KBM-7 (cell line): ENCODE measurements around the gene AP5M1.
"Not testable (repeated sequence)": the region's sequence is repeated elsewhere in the genome, so short reads cannot be mapped to it uniquely, and the experiment has no call there.

ENCODE experiments used
- DNase-seq: peaks from one replicate; pipeline ENCODE4 v3.0.0-alpha.2; 2015
- in situ Hi-C: fragments of 300-500 bp; cut with MboI; formaldehyde crosslinking; loops from 2 replicates; pipeline ENCODE4 v1.14.3; 2020; ENCODE audit warnings: low sequenced_read_pairs, low pct_unique_long_range_greater_than_20kb, mixed read lengths

AP5M1 gene, protein sequence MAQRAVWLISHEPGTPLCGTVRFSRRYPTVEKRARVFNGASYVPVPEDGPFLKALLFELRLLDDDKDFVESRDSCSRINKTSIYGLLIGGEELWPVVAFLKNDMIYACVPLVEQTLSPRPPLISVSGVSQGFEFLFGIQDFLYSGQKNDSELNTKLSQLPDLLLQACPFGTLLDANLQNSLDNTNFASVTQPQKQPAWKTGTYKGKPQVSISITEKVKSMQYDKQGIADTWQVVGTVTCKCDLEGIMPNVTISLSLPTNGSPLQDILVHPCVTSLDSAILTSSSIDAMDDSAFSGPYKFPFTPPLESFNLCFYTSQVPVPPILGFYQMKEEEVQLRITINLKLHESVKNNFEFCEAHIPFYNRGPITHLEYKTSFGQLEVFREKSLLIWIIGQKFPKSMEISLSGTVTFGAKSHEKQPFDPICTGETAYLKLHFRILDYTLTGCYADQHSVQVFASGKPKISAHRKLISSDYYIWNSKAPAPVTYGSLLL

GRCh38 chr14:57268161-57269069 is at the start of gene AP5M1, which contains the start of gene EXOC5:
TSS of gene AP5M1 (plus strand) at chr14:57268971. CDS start at chr14:57269315, 344 bp downstream.
TSS of gene EXOC5 (minus strand) at chr14:57268905. CDS start at chr14:57268648, 257 bp downstream.
- peak; percentile 95 for DNase-seq
- in situ Hi-C loops: no loop called here

- in situ Hi-C loops: no loop called here
- DNase-seq: no peak
These were observed 46.8 kb upstream of the AP5M1 start for GRCh38 chr14:57221931-57222330.

- no peak for DNase-seq
- in situ Hi-C loops: no loop called here
These were observed 41.7 kb upstream of the AP5M1 start for GRCh38 chr14:57227083-57227482.

DNA sequence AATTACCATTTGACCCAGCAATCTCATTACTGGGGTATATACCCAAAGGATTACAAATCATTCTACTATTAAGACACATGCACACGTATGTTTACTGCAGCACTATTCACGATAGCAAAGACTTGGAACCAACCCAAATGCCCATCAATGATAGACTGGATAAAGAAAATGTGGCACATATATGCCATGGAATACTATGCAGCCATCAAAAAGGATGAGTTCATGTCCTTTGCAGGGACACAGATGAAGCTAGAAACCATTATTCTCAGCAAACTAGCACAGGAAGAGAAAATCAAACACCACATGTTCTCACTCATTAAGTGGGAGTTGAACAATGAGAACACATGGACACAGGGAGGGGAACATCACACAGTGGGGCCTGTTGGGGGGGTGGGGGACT is 40.5 kb upstream of the AP5M1 start:
- DNase-seq, in situ Hi-C loops: not testable (repeated sequence)

GRCh38 chr14:57232006-57232405 is 36.8 kb upstream of the AP5M1 start:
- in situ Hi-C loops: no loop called here
- no peak for DNase-seq

DNA sequence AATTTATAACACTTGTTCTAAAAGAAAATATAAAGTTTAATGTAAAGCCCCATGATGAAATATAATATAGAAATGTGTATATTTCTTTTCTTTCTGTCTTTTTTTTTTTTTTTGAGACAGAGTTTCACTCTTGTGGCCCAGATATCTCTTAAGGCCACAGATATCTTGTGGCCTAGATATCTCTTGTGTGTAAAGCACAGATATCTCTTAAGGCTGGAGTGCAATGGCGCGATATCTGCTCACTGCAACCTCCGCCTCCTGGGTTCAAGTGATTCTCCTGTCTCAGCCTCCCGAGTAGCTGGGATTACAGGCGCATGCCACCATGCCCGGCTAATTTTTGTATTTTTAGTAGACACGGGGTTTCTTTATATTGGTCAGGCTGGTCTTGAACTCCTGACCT is 28.7 kb upstream of the AP5M1 start:
- DNase-seq, in situ Hi-C loops: not testable (repeated sequence)

- in situ Hi-C loops: no loop called here
- no peak for DNase-seq
These were observed 25.5 kb upstream of the AP5M1 start for GRCh38 chr14:57243320-57243719.

GRCh38 chr14:57244106-57244505 is 24.7 kb upstream of the AP5M1 start:
- DNase-seq: no peak
- in situ Hi-C loops: no loop called here

- DNase-seq: no peak
- in situ Hi-C loops: no loop called here
These were observed 22.8 kb upstream of the AP5M1 start for GRCh38 chr14:57245941-57246340.

DNA sequence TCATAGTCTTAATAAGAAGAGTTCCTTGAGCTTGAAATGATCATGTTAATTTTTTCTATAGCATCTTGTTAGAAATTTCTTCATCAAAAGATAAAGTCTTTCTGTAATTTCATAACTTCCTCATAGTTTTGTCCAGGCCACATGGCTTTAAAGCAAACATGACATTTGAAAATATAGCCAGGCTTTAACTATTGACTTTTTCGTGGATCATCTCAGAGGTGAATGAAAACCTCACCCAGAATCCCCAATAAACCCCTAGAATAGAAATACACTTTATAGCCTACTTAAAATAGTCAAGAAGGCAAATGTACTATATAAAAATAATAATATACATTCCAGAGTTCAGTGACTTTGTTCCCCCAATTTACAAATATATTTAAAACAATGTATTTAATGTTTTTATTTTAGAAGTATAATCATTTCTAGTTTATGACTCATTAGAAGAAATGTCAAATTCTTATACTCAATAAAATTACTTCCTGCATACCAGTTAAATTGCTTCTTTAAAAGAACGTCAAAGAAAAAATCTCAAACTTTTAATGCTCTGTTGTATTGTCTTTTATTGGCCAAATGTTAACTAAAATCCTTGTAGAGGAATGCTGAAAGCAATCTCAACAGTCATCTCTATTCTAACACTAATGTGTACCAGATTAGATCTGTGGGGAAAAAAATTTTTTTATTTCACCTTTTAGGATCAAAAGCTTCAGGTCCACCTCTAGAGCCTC is 21.7 kb upstream of the AP5M1 start:
- DNase-seq: no peak
- in situ Hi-C loops: no loop called here

GRCh38 chr14:57254884-57255283 is 13.9 kb upstream of the AP5M1 start:
- DNase-seq: no peak
- in situ Hi-C loops: no loop called here

DNA sequence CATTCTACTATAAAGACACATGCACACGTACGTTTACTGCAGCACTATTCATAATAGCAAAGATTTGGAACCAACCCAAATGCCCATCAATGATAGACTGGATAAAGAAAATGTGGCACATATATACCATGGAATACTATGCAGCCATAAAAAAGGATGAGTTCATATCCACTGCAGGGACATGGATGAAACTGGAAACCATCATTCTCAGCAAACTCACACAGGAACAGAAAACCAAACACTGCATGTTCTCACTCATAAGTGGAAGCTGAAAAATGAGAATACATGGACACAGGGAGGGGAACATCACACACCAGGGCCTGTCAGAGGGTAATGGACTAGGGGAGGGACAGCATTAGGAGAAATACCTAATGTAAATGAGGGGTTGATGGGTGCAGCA is 10.6 kb upstream of the AP5M1 start:
- in situ Hi-C loops, DNase-seq: not testable (repeated sequence)

GRCh38 chr14:57259672-57260071 is 9.1 kb upstream of the AP5M1 start:
- no peak for DNase-seq
- in situ Hi-C loops: no loop called here

GRCh38 chr14:57261604-57262003 is 7.2 kb upstream of the AP5M1 start:
- no peak for DNase-seq
- in situ Hi-C loops: no loop called here

DNA sequence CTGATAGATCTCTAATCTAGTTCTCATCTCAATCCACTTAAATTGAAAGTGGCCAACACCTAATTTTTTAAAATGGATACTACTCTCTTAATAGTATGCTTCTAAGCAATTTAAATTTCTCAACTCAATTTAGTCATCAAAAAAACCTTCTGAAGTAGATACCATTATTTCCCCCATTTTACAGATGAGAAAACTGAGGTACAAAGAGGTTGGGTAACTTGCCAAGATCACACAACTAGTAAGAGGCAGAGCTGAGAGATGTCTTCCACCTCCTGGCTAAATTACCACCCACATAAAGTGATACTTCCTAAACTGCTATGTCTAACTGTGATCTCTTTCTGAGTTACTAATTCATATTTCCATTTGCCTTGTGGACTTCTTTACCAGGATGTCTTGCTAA is 6.7 kb upstream of the AP5M1 start:
- in situ Hi-C loops: no loop called here

GRCh38 chr14:57266065-57266464 is 2.7 kb upstream of the AP5M1 start:
- peak; percentile 8 for DNase-seq
- in situ Hi-C loops: no loop called here

More for the DNA sequence above, 6.7 kb upstream of the AP5M1 start:
- DNase-seq: no peak

DNA sequence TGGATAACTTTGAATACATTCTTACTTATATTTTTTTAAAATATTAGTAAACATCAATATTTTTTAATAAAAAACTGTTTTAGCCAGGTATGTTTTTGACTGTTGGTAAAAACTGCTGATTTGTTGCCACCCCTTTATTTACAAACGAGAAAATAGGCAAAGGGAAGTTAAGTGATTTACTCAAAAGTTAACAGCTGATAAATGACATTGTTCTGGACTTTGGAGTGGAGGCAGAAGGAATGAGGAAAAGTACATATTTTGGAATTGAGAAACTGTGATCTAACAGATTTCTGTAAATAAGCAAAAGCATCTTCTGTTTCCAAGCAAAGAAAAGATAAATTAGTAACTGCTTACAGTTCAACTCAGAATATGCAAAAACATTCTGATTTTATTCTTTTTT is 4.5 kb downstream of the AP5M1 start:
- DNase-seq: no peak
- in situ Hi-C loops: no loop called here

DNA sequence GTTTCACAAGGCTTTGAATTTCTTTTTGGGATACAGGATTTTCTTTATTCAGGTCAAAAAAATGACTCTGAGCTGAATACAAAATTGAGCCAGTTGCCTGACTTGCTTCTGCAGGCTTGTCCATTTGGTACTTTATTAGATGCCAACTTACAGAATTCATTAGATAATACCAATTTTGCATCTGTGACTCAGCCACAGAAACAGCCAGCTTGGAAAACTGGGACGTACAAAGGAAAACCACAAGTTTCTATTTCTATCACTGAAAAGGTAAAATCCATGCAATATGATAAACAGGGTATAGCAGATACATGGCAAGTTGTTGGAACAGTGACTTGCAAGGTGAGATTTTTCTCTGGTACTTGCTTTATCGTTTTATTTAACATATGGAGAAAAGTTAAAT is 5.8 kb downstream of the AP5M1 start:
- in situ Hi-C loops: no loop called here
- DNase-seq: no peak

DNA sequence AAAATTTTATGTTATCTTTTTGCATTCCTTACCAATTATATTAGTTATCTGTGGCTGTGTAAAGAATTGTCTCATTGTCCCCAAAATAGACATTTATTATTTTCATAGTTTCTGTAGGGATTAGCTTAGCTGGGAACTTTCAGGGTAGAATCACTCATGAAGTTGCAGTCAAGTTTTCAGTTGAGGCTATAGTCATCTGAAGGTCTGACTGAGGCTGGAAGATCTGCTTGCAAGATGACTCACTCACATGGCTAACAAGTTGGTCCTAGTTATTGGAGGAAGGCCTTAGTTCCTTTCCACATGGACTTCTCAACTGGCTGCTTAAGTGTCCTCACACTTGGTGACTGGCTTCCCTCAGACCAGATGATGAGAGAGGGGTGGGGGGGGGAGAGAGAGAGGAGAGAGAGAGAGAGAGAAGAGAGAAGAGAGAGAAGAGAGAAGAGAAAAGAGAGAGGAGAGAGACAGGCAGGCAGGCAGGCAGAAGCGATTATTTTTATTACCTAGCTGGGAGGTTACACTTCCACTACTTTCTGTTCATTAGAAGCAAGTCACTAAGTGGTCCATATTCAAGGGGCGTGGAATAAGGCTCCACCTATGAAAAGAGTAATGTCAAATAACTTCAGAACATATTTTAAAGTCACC is 6.4 kb downstream of the AP5M1 start:
- in situ Hi-C loops: no loop called here
- no peak for DNase-seq
